GM21423 (cell line): ENCODE data around the gene PPP6R2.
A peak's percentile ranks its signal among the peaks of the same experiment; 100 is the strongest.

Experiments used
- ATAC-seq: cut with Tn5 transposase; IDR thresholded peaks from one replicate; pipeline ENCODE4 v1.9.1; 2021; ENCODE audit warnings: mild to moderate bottlenecking, moderate library complexity; ENCODE audit not compliant: unreplicated experiment

PPP6R2 gene, protein sequence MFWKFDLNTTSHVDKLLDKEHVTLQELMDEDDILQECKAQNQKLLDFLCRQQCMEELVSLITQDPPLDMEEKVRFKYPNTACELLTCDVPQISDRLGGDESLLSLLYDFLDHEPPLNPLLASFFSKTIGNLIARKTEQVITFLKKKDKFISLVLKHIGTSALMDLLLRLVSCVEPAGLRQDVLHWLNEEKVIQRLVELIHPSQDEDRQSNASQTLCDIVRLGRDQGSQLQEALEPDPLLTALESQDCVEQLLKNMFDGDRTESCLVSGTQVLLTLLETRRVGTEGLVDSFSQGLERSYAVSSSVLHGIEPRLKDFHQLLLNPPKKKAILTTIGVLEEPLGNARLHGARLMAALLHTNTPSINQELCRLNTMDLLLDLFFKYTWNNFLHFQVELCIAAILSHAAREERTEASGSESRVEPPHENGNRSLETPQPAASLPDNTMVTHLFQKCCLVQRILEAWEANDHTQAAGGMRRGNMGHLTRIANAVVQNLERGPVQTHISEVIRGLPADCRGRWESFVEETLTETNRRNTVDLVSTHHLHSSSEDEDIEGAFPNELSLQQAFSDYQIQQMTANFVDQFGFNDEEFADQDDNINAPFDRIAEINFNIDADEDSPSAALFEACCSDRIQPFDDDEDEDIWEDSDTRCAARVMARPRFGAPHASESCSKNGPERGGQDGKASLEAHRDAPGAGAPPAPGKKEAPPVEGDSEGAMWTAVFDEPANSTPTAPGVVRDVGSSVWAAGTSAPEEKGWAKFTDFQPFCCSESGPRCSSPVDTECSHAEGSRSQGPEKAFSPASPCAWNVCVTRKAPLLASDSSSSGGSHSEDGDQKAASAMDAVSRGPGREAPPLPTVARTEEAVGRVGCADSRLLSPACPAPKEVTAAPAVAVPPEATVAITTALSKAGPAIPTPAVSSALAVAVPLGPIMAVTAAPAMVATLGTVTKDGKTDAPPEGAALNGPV

DNA sequence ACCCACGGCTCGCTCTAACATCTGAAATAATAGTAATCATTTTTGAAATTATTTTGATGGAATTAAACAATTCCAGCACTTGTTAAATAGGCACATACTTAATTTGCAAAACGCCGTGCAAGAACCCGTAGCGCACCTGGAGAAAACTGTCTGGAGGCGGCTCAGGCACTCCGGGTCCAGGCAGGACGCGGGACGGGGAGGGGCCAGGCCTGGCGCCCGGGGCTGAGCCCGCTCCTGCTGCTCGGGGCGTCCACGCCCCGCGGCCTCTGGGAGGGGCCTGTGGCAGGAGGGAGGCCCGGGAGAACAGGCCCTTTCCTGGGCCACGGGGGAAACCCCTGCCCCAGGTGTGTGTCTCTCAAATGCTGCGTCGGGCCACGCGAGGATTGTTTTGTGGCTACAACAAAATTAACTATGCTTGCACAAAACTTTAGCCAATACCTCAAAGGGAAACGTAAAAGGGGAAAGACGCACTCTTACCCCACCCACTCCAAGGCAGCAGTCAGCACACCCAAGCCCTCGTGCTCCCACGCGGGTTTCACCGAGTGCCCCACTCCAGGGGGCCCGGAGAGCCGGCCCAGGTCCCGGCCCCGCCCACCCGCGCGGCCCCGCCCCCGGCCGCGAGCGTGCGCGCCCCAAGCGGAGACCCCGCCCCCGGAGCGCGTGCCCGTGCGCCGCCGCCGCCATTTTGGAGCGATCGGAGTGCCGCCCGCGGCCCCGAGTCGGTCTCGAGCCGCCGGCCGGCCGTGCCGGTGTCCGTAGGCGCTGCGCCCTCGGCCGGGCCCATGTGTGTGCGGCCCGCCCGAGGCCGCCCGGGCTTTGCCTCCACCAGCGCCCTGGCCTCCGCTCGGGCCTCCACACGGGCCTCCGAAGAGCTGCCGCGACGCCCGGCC lies at the start of gene PPP6R2:
Gene PPP6R2 (plus strand): TSS at position 677 of the 890 bp plus-strand sequence. CDS start 50,582 bp downstream, outside the sequence.
- ATAC-seq = peak; percentile 66

DNA sequence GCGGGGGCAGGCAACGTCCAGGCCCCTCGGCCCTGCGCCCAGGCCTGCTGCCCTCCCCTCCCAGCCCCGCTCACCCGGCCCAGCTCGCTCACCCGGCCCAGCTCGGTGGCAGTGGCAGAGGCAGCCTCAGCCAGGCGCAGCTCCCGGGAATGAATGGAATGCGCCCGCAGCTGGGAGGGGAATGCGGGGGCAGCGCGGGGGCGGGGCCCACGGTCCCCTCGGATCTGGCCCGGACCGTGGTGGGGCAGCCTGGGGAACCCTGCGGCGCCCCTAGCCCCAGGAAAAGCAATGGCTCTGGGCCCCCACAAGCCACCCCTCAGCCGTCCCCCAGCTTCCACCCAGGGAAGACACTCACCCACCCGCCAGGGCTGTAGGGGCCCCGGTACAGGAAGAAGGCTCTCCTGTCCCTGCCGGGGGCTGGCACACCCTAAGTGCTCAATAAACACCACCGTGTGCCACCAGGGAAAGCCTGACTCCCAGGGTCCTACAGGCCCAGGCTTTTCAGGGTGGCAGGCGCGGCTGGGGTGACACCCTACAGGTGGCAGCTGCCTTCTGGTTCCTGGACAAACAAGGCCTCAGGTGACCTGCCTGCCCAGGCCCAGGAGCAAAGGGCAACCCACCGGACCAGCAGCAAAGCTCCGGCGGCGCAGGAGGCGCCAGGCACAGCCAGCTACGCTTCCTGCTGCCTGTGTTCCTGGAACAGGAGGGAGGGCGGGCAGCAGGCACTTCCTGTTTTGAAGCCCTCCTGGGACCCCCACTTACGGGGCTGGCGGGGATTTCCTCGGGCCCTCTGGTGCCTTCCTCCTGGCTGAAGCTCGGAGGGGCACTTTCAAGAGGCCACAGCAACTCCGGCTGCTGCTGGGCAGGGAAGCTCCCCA lies 49.4 kb upstream of the PPP6R2 start:
- ATAC-seq = no peak

DNA sequence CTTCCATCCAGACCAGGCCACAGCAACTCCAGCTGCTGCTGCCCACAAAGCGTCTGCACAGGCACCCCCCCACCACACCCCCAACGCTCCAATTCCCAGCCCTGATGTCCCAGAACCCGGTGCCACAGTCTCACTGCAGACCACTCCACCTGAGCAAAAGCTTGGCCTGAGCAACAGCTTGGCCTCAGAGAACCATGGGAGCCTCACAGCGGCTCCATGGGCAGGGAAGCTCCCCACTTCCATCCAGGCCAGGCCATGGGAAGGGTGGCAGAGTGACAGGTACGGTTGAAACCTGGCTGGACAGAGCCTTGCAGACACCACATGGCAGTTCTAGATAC lies 48.8 kb upstream of the PPP6R2 start:
- no peak for ATAC-seq

DNA sequence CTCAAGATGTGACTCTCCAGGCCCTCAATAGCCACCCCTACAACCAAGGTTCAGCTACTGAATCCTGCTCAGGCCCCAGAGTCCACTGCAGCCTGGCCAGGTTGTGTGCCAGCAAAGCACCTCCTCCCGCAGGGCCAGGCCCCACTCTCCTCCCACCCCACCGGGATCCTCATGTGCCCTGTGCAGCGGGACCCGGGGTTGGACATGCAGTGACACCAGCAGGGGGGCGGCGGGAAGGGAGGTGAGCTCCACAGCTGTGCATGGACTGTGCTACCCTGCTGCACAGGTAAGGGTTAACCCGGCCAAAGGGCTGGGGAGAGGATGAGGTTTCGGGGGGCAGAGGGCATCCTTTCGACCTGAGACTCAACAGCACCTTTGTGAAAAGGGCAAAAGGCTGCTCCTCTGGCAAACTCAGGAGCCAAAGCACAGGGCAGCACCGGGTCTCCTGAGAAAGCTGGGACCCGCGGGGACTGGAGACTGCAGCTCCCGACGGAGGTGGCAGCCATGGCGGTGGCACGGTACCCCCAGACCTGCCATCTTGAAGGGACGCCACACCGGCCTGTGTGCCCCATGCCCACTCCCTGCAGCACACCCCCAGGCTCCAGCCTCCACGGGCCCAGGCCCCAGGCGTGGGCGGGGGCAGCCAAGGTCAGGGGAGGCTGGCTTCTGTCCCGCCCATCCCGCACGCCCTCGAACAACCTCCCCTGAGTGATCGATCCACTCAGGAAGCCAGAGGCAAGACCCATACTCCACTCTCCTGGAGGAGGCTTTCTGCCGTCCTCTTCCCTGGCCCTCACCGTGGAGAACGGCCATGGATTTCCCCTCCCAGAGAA lies 46.3 kb upstream of the PPP6R2 start:
- ATAC-seq = no peak

DNA sequence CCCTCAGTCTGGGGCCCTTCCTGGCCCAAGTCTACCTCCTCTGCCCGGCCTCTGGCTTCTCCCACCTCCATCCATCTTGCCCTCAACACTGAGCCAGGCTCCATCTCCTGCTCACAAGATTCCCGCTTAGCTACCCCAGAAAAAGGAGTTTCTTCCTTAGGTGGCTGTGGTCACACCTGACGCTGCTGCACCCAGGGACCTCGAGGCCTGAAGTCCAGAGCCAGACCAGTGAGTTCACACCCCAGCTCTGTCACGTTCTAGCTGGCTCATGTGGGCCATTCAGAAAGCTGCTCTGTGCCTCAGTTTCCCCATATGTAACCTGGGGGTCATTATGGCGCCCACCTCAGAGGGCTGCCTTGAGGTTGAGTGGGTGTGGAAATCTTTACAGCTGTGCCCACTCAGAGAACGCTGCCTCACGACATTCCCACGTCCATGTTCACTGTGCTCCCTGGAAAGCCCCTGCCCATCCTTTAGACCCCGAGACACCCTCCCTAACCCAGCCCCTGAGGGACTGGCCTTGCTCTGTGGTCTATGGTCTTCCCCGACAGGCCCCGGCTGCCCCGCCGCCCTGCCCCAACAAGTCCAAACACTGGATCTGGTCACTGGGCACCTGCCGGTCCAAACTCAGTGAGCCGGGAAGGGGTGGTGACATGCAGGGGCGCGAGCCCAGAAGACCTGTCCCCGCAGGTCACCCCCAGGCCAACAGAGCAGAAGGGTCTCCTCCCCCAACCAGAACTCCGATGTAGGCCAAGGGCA lies 45.4 kb upstream of the PPP6R2 start:
- no peak for ATAC-seq

DNA sequence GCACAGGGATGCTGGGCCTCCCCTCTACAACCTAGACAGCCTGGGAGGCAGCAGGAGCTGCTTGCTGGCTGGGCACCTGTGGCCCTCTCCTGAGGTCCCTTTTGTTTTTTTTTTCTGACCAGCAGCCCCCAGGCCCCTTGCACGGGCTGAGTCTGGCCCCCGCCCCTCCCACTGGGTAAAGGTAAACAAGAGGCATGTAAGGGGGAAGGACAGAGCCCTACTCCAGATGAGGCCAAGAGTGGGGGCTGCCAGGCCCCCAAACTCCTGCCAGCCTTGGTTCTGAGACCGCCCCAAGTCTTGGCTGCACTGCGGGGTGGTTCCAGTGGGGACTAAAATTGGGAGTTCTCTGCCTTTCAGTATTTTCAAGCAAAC lies 44.9 kb upstream of the PPP6R2 start:
- no peak for ATAC-seq

DNA sequence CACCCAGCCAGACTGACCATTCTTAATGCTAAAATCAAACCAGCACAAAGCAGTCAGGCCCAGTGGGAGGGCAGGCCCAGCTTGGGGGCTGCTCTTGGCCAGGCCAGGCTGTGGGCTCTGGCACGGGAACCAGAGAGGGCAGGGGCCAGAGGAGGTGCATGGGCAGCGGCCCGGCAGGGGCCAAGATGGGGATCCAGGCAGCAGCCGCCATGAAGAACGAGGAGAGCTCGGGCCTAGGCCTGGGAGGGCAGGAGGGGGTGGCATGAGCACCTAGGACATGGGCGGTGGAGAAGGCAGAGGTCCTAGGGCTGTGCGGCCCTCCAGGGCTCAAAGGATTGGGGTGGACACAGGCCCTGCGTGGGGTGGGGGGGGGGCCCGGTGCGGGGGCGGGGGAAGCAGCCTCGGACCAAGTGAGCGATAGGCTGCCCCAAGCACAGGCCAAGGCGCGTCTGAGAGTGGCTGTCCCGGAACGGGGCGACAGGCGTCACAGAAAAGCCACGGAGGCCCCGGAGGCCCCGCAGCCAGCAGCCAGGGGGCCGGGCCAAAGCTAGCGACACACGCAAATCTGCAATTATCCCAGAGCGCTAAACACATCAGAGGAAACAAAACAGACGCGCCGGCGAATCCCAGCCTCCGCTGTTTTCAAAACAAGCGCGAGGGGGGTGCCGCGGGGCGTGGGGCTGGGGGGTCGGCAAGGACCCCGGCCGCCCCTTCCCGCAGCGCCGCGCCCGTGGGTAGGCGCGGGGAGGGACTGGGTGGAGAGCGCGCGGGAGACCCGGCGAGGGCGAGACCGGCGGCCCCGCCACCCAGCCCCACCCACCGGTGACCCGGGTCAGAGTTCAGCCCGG lies 44.0 kb upstream of the PPP6R2 start:
- ATAC-seq = no peak

DNA sequence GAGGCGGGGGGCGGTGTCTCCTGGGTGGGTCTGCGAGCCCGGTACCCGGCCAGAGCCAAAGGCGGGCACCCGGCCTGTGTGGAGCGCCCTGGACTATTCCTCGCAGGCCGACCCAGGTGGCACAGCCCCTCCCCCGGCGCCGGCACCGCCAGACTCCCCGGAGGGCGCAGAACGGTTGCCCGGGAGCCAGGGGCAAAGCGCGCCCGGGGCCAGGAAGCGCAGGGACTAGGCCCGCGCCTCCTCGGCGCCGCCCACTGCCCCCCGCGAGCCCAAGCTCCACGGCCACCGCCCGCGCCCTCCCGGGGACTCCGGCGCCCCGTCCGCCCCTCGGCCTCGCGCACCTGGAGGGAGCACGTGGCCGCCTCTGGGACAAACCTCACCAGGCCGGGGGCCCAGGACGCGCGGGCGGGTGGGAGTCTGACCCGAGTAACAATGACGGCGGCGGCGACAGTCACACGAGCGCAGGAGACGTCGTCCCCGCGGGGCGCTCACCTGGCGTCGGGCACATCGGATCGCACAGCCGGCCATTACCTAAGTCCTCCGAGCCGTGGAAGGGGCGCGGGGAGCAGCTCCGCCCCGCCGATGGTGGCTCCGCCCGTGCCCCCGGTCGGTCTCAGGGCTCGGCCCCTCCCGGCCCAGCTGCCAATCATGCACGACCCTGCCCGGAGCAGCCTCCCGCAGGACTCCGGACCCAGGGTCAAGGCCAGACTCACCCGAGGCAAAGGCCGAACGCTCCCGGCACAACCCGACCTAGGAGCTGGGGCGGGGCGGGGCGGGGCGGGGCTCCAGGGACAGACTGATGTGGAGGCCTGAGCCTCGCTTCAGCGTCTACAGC lies 43.1 kb upstream of the PPP6R2 start:
- ATAC-seq = no peak

DNA sequence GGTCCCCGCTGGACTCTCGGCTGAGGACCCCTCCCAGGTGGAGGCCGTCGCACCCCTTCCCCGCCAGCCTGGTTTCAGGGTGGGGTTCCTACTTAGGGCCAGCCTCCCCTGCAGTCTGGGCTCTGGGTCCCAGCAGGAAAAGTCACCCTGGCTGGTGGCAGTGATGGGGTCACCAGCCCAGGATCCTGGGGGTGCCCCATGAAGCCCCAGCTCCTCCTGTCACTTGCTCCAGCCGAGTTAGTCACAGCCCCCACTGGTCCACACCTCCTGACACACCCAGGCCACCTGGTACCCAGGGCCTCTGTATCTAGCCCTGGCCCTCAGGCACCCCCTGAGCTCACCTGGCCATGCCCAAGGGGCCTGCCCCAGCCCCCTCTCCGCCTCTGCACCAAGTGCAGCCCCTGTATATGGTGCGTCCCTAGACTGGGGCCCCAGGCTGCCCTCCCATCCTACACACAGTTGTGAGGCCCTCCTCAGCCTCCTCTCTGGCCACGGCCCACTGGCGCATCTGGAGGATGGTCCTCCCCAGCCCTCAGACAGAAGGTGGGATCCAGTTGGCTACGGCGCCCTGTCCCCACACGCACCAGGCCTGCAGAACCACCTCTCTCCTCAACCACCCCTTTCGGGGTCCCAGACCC lies 42.4 kb upstream of the PPP6R2 start:
- ATAC-seq = no peak

DNA sequence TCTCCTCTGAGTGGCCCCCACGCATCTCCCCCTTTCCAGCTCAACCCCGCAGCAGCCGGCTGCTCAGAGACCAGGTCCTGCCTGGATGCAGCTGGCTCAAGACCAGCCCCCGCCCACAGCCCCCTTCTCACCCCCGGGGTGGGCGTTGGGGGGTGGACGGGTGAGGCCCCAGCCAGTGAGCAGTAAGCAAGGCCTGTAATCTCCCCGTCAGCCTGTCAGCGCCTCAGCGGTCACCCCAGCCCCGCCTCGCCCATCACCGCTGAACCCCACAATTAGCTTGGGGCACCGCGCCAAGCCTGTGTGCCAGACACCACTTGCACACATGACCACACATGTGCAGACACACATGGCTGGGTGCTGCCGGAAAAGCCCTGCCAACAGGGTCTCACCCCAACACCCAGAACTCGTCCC lies 41.5 kb upstream of the PPP6R2 start:
- ATAC-seq = no peak

DNA sequence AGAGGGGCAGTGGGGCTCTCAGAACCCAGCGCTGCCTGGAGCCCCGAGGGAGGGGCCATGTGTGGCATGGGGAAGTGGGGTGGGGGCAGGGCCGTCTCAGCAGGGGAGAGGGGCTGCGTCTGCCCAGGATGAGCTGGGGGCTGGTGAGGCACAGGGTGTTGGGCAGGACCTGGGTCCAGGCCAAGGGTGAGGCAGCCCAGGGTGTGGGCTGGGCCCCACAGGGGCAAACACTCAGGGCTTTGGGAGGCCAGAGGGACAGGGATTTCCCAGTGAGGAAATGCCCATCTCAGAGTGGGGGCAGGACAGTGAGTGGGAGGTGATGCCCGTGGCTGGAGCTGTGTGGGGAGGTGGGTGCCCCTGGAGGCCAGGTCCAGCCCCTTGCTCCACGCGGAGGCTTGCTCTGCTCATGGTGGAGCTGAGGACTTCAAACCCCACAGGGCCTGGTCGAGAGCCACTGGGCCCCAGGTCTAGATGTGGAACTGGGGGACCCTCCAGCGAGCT lies 41.0 kb upstream of the PPP6R2 start:
- ATAC-seq = no peak

DNA sequence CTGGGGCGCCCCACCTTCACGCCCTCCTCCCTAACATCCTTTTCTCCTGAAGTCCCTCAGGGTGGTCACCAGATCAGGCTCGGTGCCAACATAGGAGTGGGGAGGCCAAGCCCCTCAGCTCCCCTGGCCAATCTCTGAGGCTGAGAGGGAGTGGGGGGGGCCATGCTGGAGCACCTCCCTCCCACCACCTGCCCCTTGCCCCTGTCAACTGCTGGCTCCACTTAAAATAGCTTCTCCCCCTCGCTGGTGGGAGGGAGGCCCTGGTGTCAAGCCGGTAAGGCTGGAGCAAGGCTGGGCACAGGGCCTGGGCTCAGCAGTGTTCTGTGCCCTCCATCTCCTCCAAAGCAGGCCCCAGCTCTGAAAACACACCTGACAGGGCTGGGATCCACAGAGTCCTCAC lies 40.6 kb upstream of the PPP6R2 start:
- ATAC-seq = no peak

DNA sequence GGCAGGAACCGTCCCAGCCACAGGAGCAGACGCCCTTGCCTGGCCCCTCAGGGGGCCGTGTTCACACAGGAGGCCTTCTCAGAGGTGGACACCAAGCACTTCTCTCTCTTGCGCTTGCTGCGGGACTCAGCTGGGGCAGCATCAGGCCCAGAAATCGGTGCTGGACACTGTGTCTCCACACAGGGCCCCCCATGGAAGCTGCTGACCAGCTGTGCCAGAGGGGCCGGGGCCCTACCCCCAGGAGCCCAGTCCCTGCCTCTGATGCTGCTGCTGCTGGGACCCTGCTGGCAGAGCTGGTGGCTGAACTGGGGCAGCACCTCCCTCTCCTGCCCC lies 39.6 kb upstream of the PPP6R2 start:
- ATAC-seq = no peak

DNA sequence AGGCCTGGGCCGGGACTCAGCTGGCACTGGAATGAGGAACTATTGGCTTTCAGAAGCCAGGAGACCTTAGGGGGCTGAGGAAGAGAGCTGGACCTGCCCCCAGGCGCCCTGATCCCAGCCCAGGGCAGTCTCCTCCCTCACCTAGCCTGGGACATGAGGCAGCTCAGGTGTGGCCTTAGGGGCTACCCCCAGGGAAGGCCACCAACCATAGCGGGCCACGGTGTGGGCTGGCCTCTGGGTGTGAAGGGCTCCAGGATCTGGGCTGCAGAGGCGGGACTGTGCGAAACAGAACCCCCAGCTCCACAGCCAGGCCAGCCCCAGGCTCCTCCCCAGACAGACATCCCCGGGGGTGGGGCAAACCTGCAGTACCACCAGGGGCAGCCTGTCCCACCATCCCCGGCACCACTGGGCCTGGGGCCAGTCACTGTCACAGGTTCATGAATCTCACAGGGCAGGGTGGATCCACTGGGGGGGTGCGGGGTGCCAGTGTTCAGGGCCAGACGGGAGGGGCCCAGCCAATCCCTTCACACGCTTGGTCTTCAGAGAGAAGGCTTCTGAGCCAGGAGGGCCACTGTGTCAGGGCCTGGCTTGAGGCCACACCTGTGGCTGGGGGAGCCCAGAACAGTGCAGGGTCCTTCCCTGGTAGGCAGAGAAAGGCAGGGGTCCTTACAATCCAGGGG lies 39.1 kb upstream of the PPP6R2 start:
- ATAC-seq = no peak

DNA sequence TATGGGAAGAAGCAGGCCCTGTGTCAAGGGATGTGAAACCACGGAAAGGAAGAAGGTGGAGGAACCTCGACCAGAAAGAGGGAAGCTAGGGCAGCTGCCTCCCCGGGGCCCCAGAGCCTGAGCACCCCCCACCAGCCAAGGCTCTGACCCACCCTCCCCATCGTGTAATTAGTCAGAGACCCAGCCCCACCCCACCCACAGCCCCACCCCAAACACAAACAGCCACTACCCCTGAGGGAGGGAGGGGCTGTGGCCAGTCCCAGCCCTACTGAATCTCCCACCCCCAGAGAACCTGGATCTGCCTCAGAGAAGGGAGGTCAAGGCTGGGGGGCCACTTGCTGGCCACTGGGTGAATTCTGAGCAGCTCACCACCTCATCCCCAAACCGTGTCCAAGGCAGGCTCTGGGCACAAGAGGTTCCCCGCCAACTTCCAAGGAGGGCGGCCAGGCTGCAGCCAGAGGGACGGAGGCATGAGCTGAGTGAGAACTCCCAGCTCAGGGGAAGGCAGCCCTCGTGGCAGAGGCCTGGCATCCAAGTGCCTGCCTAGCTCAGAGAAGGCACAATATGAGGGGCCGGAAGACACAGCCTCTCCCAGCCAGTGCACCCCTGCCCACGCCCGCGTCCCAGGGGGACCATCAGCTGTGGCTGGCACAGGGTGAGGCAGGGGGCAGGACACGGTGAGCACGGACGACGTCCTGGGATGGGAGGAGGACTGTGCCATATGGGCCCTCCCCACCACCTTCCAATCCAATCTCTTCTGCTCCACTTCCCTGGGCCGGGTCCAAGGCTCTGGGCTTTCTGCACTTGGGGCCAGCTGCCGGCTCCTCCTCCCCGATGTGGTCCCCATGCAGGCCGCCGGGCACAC lies 38.4 kb upstream of the PPP6R2 start:
- ATAC-seq = no peak
